GM23248 (cell line): Measurements from ENCODE around the gene SAMD14. TPM values are rescaled to one million over a fixed set of nuclear protein-coding genes. Genes with fewer than 3 reads are reported as not detected.

Source experiments
- DNase-seq: peaks from one replicate; pipeline ENCODE4 v3.0.0-alpha.2; 2015
- H2AFZ ChIP-seq: fragments of 200-600 bp; sonication (generic); 2 replicates; pipeline ENCODE4 v1.6.1; 2016; ENCODE audit warnings: antibody characterized with exemption
- H3F3A ChIP-seq: fragments of 200-600 bp; sonication (generic); 2 replicates; pipeline ENCODE4 v1.6.1; 2016; ENCODE audit warnings: mild to moderate bottlenecking, antibody characterized with exemption, mixed run types; ENCODE audit not compliant: insufficient read depth
- H3K27ac ChIP-seq: fragments of 200-600 bp; sonication (generic); 2 replicates; pipeline ENCODE4 v1.5.1; 2016; ENCODE audit warnings: mild to moderate bottlenecking
- H3K27me3 ChIP-seq: fragments of 200-600 bp; sonication (generic); replicated peaks from 2 replicates; pipeline ENCODE4 v1.6.1; 2016; ENCODE audit warnings: mild to moderate bottlenecking; ENCODE audit not compliant: insufficient read depth
- H3K36me3 ChIP-seq: fragments of 200-600 bp; sonication (generic); 2 replicates; pipeline ENCODE4 v1.6.1; 2016; ENCODE audit warnings: low read depth, mild to moderate bottlenecking
- H3K4me1 ChIP-seq: fragments of 200-600 bp; sonication (generic); 2 replicates; pipeline ENCODE4 v1.6.1; 2016; ENCODE audit warnings: mild to moderate bottlenecking; ENCODE audit not compliant: insufficient read depth
- H3K4me2 ChIP-seq: fragments of 200-600 bp; sonication (generic); one replicate; pipeline ENCODE4 v1.6.1; 2016; ENCODE audit warnings: mild to moderate bottlenecking; ENCODE audit not compliant: unreplicated experiment
- H3K4me3 ChIP-seq: fragments of 200-600 bp; sonication (generic); 2 replicates; pipeline ENCODE4 v1.5.1; 2016; ENCODE audit warnings: mild to moderate bottlenecking
- H3K79me2 ChIP-seq: fragments of 200-600 bp; sonication (generic); 2 replicates; pipeline ENCODE4 v1.6.1; 2016; ENCODE audit warnings: mild to moderate bottlenecking; ENCODE audit not compliant: insufficient read depth
- H3K9ac ChIP-seq: fragments of 200-600 bp; sonication (generic); 2 replicates; pipeline ENCODE4 v1.6.1; 2016; ENCODE audit warnings: mild to moderate bottlenecking
- H3K9me2 ChIP-seq: fragments of 200-600 bp; sonication (generic); 2 replicates; pipeline ENCODE4 v1.6.1; 2016; ENCODE audit warnings: mixed run types, mild to moderate bottlenecking, moderate library complexity; ENCODE audit not compliant: insufficient read depth
- H3K9me3 ChIP-seq: fragments of 200-600 bp; sonication (generic); one replicate; pipeline ENCODE4 v1.6.1; 2017; ENCODE audit warnings: low read depth
- H4K20me1 ChIP-seq: fragments of 200-600 bp; sonication (generic); 2 replicates; pipeline ENCODE4 v1.6.0; 2016; ENCODE audit not compliant: insufficient read depth
- EZH2 ChIP-seq: fragments of 200-600 bp; sonication (generic); IDR thresholded peaks from 2 replicates; pipeline ENCODE4 v1.6.1; 2018; ENCODE audit warnings: antibody characterized with exemption, mild to moderate bottlenecking; ENCODE audit not compliant: insufficient read depth, poor library complexity, severe bottlenecking
- EZH2phosphoT487 ChIP-seq: fragments of 200-600 bp; sonication (generic); IDR thresholded peaks from 2 replicates; pipeline ENCODE4 v1.6.1; 2018; ENCODE audit warnings: antibody characterized with exemption, moderate library complexity, mild to moderate bottlenecking, low read depth; ENCODE audit not compliant: insufficient read depth
- WGBS, 2 experiments: methylation state at CpG; one replicate each; pipeline ENCODE4 v1.1.6; 2015 to 2017; ENCODE audit warnings: low lambda C conversion rate in 2 of 2, low coverage in 1 of 2; ENCODE audit errors: missing lambda C conversion rate in 2 of 2; 5-methylcytosine and 5-hydroxymethylcytosine counted together
- in situ Hi-C: fragments of 300-500 bp; cut with MboI; formaldehyde crosslinking; loops from 2 replicates; pipeline ENCODE4 v1.15.0; 2020
- polyA plus RNA-seq: library from polyadenylated mRNA; unstranded; fragments of >200 nt; fragmentation: Nextera tagmentation; extraction: Ambion mirVana; gene quantifications from 2 replicates; pipeline ENCODE4 v1.2.1, GENCODE V29; 2016
- total RNA-seq: library from RNA; depleted of rRNA; stranded (reverse); fragments of >200 nt; shearing (Covaris generic); gene quantifications from 2 replicates; pipeline ENCODE4 v1.2.3, GENCODE V29; 2014

Gene SAMD14
- total and polyA plus RNA-seq, 2 experiments from 2014 or later: 1.3 to 3.0 TPM

DNA sequence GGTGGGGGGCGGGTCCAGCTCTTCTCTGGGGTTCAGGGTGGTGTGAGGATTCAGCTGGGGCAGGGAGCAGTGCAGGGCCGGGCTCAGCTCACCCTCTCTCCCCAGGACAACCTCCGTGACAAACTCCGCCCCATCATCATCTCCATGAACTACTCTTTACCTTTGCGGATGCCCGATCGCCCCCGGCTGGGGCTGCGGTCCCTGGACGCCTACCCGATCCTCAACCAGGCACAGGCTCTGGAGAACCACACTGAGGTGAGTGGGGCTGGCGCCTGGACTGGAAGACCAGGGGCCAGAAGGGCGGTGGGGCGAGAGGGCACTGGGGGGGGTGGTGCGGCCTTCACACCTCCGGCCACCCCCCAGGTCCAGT is 53.8 kb downstream of the SAMD14 start:
- peaks cover 51% of the 10 kb centered on the region for H3K79me2 ChIP-seq
- no peaks in the 10 kb centered on the region for H3K9me3 ChIP-seq
- H2AFZ ChIP-seq: no peak overlapping the region
- H3K4me3 ChIP-seq: no peak overlapping the region
- TF ChIP-seq EZH2: no peak
- TF ChIP-seq EZH2phosphoT487: no peak
- no peak overlapping the region for H3K9ac ChIP-seq
- in situ Hi-C loops: no loop called here
- DNase-seq: no peak
- no peak overlapping the region for H3K4me2 ChIP-seq
- no peak overlapping the region for H3K27ac ChIP-seq
- H3K4me1 ChIP-seq: no peaks in the 10 kb centered on the region
- H3K9me2 ChIP-seq: no peaks in the 10 kb centered on the region
- no peaks in the 10 kb centered on the region for H3K27me3 ChIP-seq
- H3F3A ChIP-seq: peaks cover 15% of the 10 kb centered on the region
- WGBS, 2 experiments: 85 to 88% methylated on average over 14 to 16 of the region's 16 CpGs
- peaks cover 74% of the 10 kb centered on the region for H3K36me3 ChIP-seq
- no peaks in the 10 kb centered on the region for H4K20me1 ChIP-seq

DNA sequence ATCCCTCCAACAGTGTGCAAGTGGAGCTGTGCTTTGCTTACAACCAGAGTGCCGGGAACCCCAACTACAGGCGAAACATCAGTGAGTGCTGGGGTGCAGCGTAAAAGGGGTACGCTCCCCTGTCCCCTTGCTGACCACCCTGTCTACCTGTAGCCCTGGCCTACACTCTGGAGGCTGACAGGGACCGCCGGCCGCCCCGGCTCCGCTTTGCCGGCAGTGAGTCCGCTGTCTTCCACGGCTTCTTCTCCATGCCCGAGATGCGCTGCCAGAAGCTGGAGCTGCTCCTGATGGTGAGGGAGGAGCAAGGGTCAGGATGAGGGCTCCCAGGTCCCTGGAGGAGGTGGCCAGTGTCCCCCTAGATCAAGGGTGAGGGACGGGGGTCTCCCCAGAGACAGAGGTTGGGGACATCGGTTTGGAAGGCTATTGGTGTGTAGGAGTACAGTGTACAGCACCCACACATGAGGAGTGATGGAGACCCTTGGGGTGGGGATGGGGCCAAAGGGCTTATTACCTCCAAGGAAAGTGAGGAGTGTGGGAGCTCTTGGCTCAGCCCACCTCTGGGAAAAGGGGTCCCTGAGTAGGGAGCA is 54.4 kb downstream of the SAMD14 start:
- no peak overlapping the region for H3K4me2 ChIP-seq
- in situ Hi-C loops: no loop called here
- no peak overlapping the region for H3K4me3 ChIP-seq
- peaks cover 76% of the 10 kb centered on the region for H3K36me3 ChIP-seq
- H3K4me1 ChIP-seq: no peaks in the 10 kb centered on the region
- peaks cover 15% of the 10 kb centered on the region for H3F3A ChIP-seq
- H3K9me2 ChIP-seq: no peaks in the 10 kb centered on the region
- H3K79me2 ChIP-seq: peaks cover 58% of the 10 kb centered on the region
- 91 to 96% methylated on average over 16 of the region's 16 CpGs for WGBS, 2 experiments
- no peak overlapping the region for H2AFZ ChIP-seq
- TF ChIP-seq EZH2phosphoT487: no peak
- no peak for TF ChIP-seq EZH2
- no peak overlapping the region for H3K9ac ChIP-seq
- H4K20me1 ChIP-seq: no peaks in the 10 kb centered on the region
- H3K9me3 ChIP-seq: no peaks in the 10 kb centered on the region
- no peaks in the 10 kb centered on the region for H3K27me3 ChIP-seq
- no peak for DNase-seq
- no peak overlapping the region for H3K27ac ChIP-seq

DNA sequence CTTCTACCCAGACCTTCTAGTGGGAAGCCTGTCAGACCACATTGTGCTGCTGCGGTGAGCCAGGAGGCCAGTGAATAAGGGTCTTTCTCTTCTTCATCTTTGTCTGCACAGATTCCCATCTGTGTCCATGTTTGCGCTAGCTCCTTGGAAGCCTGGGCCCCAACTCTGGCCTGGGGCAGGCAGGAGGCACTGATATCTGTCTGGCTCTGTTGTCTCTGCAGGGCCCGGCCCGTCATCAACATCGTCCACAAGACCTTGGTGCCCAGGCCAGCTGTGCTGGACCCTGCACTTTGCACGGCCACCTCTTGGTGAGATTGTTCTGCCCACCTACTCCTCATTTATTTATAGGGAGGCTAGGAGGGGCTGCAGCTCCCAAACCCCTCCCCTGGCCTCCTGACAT is 55.7 kb downstream of the SAMD14 start:
- no peak overlapping the region for H3K9ac ChIP-seq
- no peaks in the 10 kb centered on the region for H3K27me3 ChIP-seq
- H3K4me3 ChIP-seq: no peak overlapping the region
- no peaks in the 10 kb centered on the region for H3K9me3 ChIP-seq
- no peaks in the 10 kb centered on the region for H3K4me1 ChIP-seq
- in situ Hi-C loops: no loop called here
- TF ChIP-seq EZH2phosphoT487 (no peak), EZH2 (no peak)
- H2AFZ ChIP-seq: no peak overlapping the region
- no peaks in the 10 kb centered on the region for H4K20me1 ChIP-seq
- DNase-seq: no peak
- H3K4me2 ChIP-seq: no peak overlapping the region
- H3K9me2 ChIP-seq: no peaks in the 10 kb centered on the region
- H3F3A ChIP-seq: peaks cover 14% of the 10 kb centered on the region
- 95 to 96% methylated on average over 6 of the region's 6 CpGs for whole genome bisulfite sequencing, 2 experiments
- peaks cover 84% of the 10 kb centered on the region for H3K36me3 ChIP-seq
- H3K27ac ChIP-seq: no peak overlapping the region
- peaks cover 65% of the 10 kb centered on the region for H3K79me2 ChIP-seq

- no peaks in the 10 kb centered on the region for H3K9me3 ChIP-seq
- TF ChIP-seq EZH2phosphoT487 (no peak), EZH2 (no peak)
- no peaks in the 10 kb centered on the region for H3K27me3 ChIP-seq
- H4K20me1 ChIP-seq: no peaks in the 10 kb centered on the region
- H3K4me1 ChIP-seq: no peaks in the 10 kb centered on the region
- no peak overlapping the region for H3K4me2 ChIP-seq
- no peaks in the 10 kb centered on the region for H3K9me2 ChIP-seq
- no peak overlapping the region for H3K27ac ChIP-seq
- H3K36me3 ChIP-seq: peaks cover 81% of the 10 kb centered on the region
- peaks cover 68% of the 10 kb centered on the region for H3K79me2 ChIP-seq
- 96 to 100% methylated on average over 1 of the region's 1 CpG for WGBS, 2 experiments
- no peak overlapping the region for H3K4me3 ChIP-seq
- in situ Hi-C loops: no loop called here
- no peak for DNase-seq
- no peak overlapping the region for H3K9ac ChIP-seq
- H3F3A ChIP-seq: peaks cover 5% of the 10 kb centered on the region; the same call in 1 of the 2 replicates
- H2AFZ ChIP-seq: no peak overlapping the region
Observed at GRCh38 chr17:50072925-50073324, 57.0 kb downstream of the SAMD14 start.

DNA sequence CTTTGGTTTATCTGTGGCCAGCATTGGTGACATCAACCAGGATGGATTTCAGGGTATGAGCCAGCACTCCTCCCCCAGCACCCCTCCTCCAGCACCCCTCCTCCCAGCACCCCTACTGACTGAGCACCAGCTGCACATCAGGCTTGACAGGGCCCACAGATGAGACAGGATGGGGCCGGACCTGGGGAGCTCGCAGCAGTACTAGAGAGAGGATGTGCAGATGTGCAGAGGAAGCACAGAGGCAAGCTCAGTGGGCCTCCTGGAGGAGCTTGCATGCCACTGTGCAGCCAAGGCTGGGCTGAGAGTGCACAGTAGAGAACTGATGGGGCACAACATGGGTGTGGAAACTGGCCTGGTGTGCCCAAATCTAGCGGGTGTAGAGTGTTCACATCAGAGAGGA is 57.8 kb downstream of the SAMD14 start:
- Histone ChIP-seq H3K27me3 (no peaks in the 10 kb centered on the region), H2AFZ (no peak overlapping the region), H3K9me3 (no peaks in the 10 kb centered on the region), H3K79me2 (peaks cover 76% of the 10 kb centered on the region), H3K4me2 (no peak overlapping the region), H3K9me2 (no peaks in the 10 kb centered on the region), H3K9ac (no peak overlapping the region), H3K27ac (no peak overlapping the region), H4K20me1 (no peaks in the 10 kb centered on the region), H3K36me3 (peaks cover 80% of the 10 kb centered on the region), H3K4me1 (peaks cover 5% of the 10 kb centered on the region; the same call in 1 of the 2 replicates), H3K4me3 (no peak overlapping the region), H3F3A (peaks cover 10% of the 10 kb centered on the region; the same call in 1 of the 2 replicates)
- DNase-seq: no peak
- WGBS, 2 experiments: 67 to 74% methylated on average over 3 of the region's 3 CpGs
- TF ChIP-seq EZH2 (no peak), EZH2phosphoT487 (no peak)
- in situ Hi-C loops: no loop called here
